Left colon (tissue), 2 donors: Measurements from ENCODE around the gene FGF22. TPM values are rescaled to one million over a fixed set of nuclear protein-coding genes. Genes with fewer than 3 reads are reported as not detected.
A peak's percentile ranks its signal among the peaks of the same experiment; 100 is the strongest.
"Not testable (repeated sequence)": the region's sequence is repeated elsewhere in the genome, so short reads cannot be mapped to it uniquely, and the experiment has no call there.

Source experiments
- ATAC-seq: fragments of 200-7000 bp; cut with Tn5 transposase; one replicate; pipeline ENCODE4 v1.9.1; 2020; ENCODE audit warnings: mild to moderate bottlenecking, moderate library complexity
- DNase-seq, 2 donors: peaks; one replicate each; pipeline ENCODE4 v3.0.0-alpha.2; 2020
- intact Hi-C, 2 donors: fragments of 100-400 bp; cut with DNase I in 1 of 2; cut with micrococcal nuclease in 1 of 2; formaldehyde crosslinking; loops; one replicate each; pipeline versions ENCODE4 v1.11.2 to v1.14.0; 2022; cut with DNase I, micrococcal nuclease
- total RNA-seq, 2 donors: library from RNA; stranded (reverse); fragmentation: NEBNext Ultra II Directional; extraction: Animal tissue kit (Norgen Biotek cat#: 25700); gene quantifications; one replicate each; pipeline ENCODE4 v1.2.1, GENCODE V29; 2021
- donor health status: DM: no; HTN: no; CAD: no.
- donor health status: DM: yes; HTN: yes; CAD: no.

The FGF22 gene
- total RNA-seq, 2 donors from 2014 or later: not detected

GRCh38 chr19:668675-669434, 29.2 kb downstream of the FGF22 start:
- ATAC-seq, intact Hi-C loops, DNase-seq: not testable (repeated sequence)

GRCh38 chr19:670609-671075, 31.0 kb downstream of the FGF22 start:
- intact Hi-C loops: loop anchor here in 1 of 2 donors (5.0 kb wide), 1 partner anchor 62 kb away; no protein-coding TSS in a partner anchor
- ATAC-seq: no peak
- no peak for DNase-seq

GRCh38 chr19:674282-675151, 34.8 kb downstream of the FGF22 start:
- ATAC-seq (no peak), DNase-seq (no peak)
- intact Hi-C loops: loop anchor here in 1 of 2 donors (5.0 kb wide), 1 partner anchor 58 kb away; no protein-coding TSS in a partner anchor

- no peak for DNase-seq
- ATAC-seq: no peak
- intact Hi-C loops: no loop called here
Measured at GRCh38 chr19:676007-676338, 36.3 kb downstream of the FGF22 start.

GRCh38 chr19:676339-677105, 36.8 kb downstream of the FGF22 start, which contains the start of gene FSTL3:
Gene FSTL3, plus strand, starts transcription at chr19:676392. Its CDS starts 32 bp downstream, at chr19:676424.
- ATAC-seq (no peak), DNase-seq (no peak)
- intact Hi-C loops: no loop called here

GRCh38 chr19:677201-677600, 37.5 kb downstream of the FGF22 start:
- peak in 1 of 2 donors; percentile 68 for DNase-seq
- intact Hi-C loops: no loop called here
- ATAC-seq: no peak

GRCh38 chr19:677601-678436, 38.1 kb downstream of the FGF22 start:
- DNase-seq (no peak), ATAC-seq (no peak)
- intact Hi-C loops: no loop called here

GRCh38 chr19:678791-679388, 39.2 kb downstream of the FGF22 start:
- ATAC-seq (no peak), DNase-seq (no peak)
- intact Hi-C loops: no loop called here

- intact Hi-C loops: no loop called here
- no peak for ATAC-seq
Measured at GRCh38 chr19:679418-680286, 40.0 kb downstream of the FGF22 start.

GRCh38 chr19:680287-681028, 40.8 kb downstream of the FGF22 start:
- intact Hi-C loops: no loop called here
- ATAC-seq (peak; percentile 87), DNase-seq (peak; percentile 99 to 100)

More at GRCh38 chr19:679418-680286, 40.0 kb downstream of the FGF22 start:
- DNase-seq: peak; percentile 65 to 69

GRCh38 chr19:681029-682019, 41.6 kb downstream of the FGF22 start:
- DNase-seq (peak in 1 of 2 donors; percentile 94), ATAC-seq (no peak)
- intact Hi-C loops: no loop called here

GRCh38 chr19:682678-683320, 43.1 kb downstream of the FGF22 start:
- ATAC-seq (no peak), DNase-seq (no peak)
- intact Hi-C loops: no loop called here

- ATAC-seq (no peak), DNase-seq (no peak)
- intact Hi-C loops: no loop called here
Measured at GRCh38 chr19:685454-685931, 45.8 kb downstream of the FGF22 start.

- DNase-seq (no peak), ATAC-seq (no peak)
- intact Hi-C loops: no loop called here
Measured at GRCh38 chr19:686589-687297, 47.1 kb downstream of the FGF22 start.
